CD14-positive monocyte (primary cell): ENCODE measurements around the gene YKT6. TPM values are rescaled to one million over a fixed set of nuclear protein-coding genes. Genes with fewer than 3 reads are reported as not detected.

Source experiments
- DNase-seq, 3 donors: peaks; one replicate each; pipeline ENCODE4 v3.0.0-alpha.2; 2011 to 2022
- H2AFZ ChIP-seq: 2 replicates; pipeline ENCODE4 v1.6.0; 2012; ENCODE audit warnings: mild to moderate bottlenecking, low read depth, low read length, inconsistent platforms; ENCODE audit not compliant: insufficient read depth, poor library complexity, severe bottlenecking
- H3K27ac ChIP-seq, 2 donors: 1 replicate in 1 of 2; 2 replicates in 1 of 2; pipeline ENCODE4 v1.5.1; 2012 to 2013; ENCODE audit warnings: low read length in 2 of 2, control low read depth in 1 of 2, inconsistent platforms in 1 of 2, low read depth in 1 of 2, mild to moderate bottlenecking in 1 of 2
- H3K27me3 ChIP-seq, 2 donors: one replicate each; pipeline versions ENCODE4 v1.6.0 to v1.6.1; 2011 to 2013; ENCODE audit warnings: low read length in 2 of 2; ENCODE audit not compliant: control insufficient read depth in 2 of 2, insufficient read depth in 2 of 2
- H3K36me3 ChIP-seq, 2 donors: replicated peaks in 1 of 2; 1 replicate in 1 of 2; 2 replicates in 1 of 2; pipeline versions ENCODE4 v1.5.1 to v1.6.1; 2012 to 2013; ENCODE audit warnings: low read length in 2 of 2, control low read depth in 1 of 2, inconsistent platforms in 1 of 2, mild to moderate bottlenecking in 1 of 2; ENCODE audit not compliant: insufficient read depth in 2 of 2, control insufficient read depth in 1 of 2
- H3K4me1 ChIP-seq, 2 donors: 1 replicate in 1 of 2; 2 replicates in 1 of 2; pipeline versions ENCODE4 v1.5.1 to v1.6.1; 2012 to 2013; ENCODE audit warnings: low read length in 2 of 2, control low read depth in 1 of 2, inconsistent platforms in 1 of 2, mild to moderate bottlenecking in 1 of 2, moderate library complexity in 1 of 2; ENCODE audit not compliant: insufficient read depth in 2 of 2, control insufficient read depth in 1 of 2
- H3K4me2 ChIP-seq: replicated peaks from 2 replicates; pipeline ENCODE3; 2012; ENCODE audit warnings: low read length, moderate library complexity, mild to moderate bottlenecking; ENCODE audit not compliant: poor library complexity, severe bottlenecking; ENCODE audit errors: extremely low read depth
- H3K4me3 ChIP-seq, 3 experiments: fragments of 200-600 bp in 1 of 3; sonication (generic) in 1 of 3; replicated peaks in 1 of 3; 1 replicate in 2 of 3; 2 replicates in 1 of 3; pipeline ENCODE4 v1.5.1; 2011 to 2013; ENCODE audit warnings: low read length in 3 of 3, mild to moderate bottlenecking in 3 of 3, control low read depth in 2 of 3, low read depth in 2 of 3, inconsistent platforms in 1 of 3, moderate library complexity in 1 of 3
- H3K79me2 ChIP-seq: 2 replicates; pipeline ENCODE4 v1.6.0; 2012; ENCODE audit warnings: mild to moderate bottlenecking, control low read depth, inconsistent platforms, low read length, moderate library complexity; ENCODE audit not compliant: insufficient read depth
- H3K9ac ChIP-seq: 2 replicates; pipeline ENCODE4 v1.6.0; 2017; ENCODE audit warnings: low read length, mild to moderate bottlenecking; ENCODE audit not compliant: insufficient read depth, poor library complexity, severe bottlenecking
- H3K9me3 ChIP-seq, 2 donors: replicated peaks in 1 of 2; 1 replicate in 1 of 2; 2 replicates in 1 of 2; pipeline versions ENCODE4 v1.5.1 to v1.6.1; 2012 to 2013; ENCODE audit warnings: low read length in 2 of 2, control low read depth in 1 of 2; ENCODE audit not compliant: control insufficient read depth in 1 of 2, insufficient read depth in 1 of 2
- H4K20me1 ChIP-seq: 2 replicates; pipeline ENCODE4 v1.6.0; 2012; ENCODE audit warnings: mild to moderate bottlenecking, low read length, control low read depth, moderate library complexity; ENCODE audit not compliant: insufficient read depth
- H3K27ac Mint-ChIP-seq, 7 donors: one replicate each; pipeline ENCODE4 v1.8.0; 2020; ENCODE audit warnings: mild to moderate bottlenecking in 7 of 7, mixed read lengths in 7 of 7, moderate library complexity in 6 of 7, inconsistent platforms in 2 of 7
- H3K27me3 Mint-ChIP-seq, 3 donors: one replicate each; pipeline ENCODE4 v1.8.0; 2021 to 2022; ENCODE audit warnings: low read depth in 3 of 3, mild to moderate bottlenecking in 3 of 3, mixed read lengths in 3 of 3, moderate library complexity in 3 of 3, inconsistent platforms in 1 of 3
- H3K36me3 Mint-ChIP-seq, 2 donors: one replicate each; pipeline ENCODE4 v1.8.0; 2020; ENCODE audit warnings: mixed read lengths in 2 of 2, inconsistent platforms in 1 of 2, mild to moderate bottlenecking in 1 of 2
- H3K4me1 Mint-ChIP-seq: one replicate; pipeline ENCODE4 v1.8.0; 2020; ENCODE audit warnings: mild to moderate bottlenecking, mixed read lengths
- H3K4me3 Mint-ChIP-seq, 2 donors: one replicate each; pipeline ENCODE4 v1.8.0; 2020; ENCODE audit warnings: mild to moderate bottlenecking in 2 of 2, mixed read lengths in 2 of 2, moderate library complexity in 1 of 2
- H3K9me3 Mint-ChIP-seq, 7 donors: one replicate each; pipeline ENCODE4 v1.8.0; 2020 to 2022; ENCODE audit warnings: mixed read lengths in 7 of 7, mild to moderate bottlenecking in 6 of 7, moderate library complexity in 6 of 7, inconsistent platforms in 2 of 7
- WGBS: methylation state at CpG from one replicate; pipeline ENCODE4 v1.1.5; 2013; ENCODE audit warnings: missing lambda C conversion rate; ENCODE audit not compliant: insufficient coverage; 5-methylcytosine and 5-hydroxymethylcytosine counted together
- intact Hi-C, 2 donors: fragments of 100-400 bp; cut with micrococcal nuclease; formaldehyde crosslinking; loops; one replicate each; pipeline versions ENCODE4 v1.15.0 to v1.15.1; 2023
- polyA plus RNA-seq, 3 donors: library from polyadenylated mRNA; depleted of rRNA in 1 of 3; unstranded in 2 of 3; stranded (reverse) in 1 of 3; fragments of 300-500 nt in 2 of 3; fragments of >200 nt in 1 of 3; fragmentation: Illumina TruSeq in 2 of 3; gene quantifications; 1 replicate in 2 of 3; 2 replicates in 1 of 3; pipeline ENCODE4 v1.2.3, GENCODE V29; 2012 to 2021
- TF ChIP-seq, protein P1 (sequence below): fragments of 200-600 bp; IDR thresholded peaks from one replicate; pipeline ENCODE4 v1.8.0; 2022; ENCODE audit warnings: antibody characterized with exemption, mild to moderate bottlenecking

YKT6 gene
- polyA plus RNA-seq, 3 donors, result 26.4 to 45.7 (median 35.2) TPM

DNA sequence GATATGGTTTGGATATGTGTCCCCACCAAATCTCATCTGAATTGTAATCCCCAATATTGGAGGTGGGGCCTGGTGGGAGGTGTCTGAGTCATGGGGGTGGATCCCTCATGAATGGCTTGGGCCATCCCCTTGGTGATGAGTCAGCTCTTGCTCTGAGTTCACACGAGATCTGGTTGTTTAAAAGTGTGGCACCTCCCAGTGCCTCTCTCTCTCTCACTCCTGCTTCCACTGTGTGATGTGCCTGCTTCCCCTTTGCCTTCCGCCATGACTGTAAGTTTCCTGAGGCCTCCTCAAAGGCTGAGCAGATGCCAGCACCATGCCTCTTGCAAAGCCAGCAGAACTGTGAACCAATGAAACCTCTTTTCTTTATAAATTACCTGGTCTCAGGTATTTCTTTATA, 6.7 kb upstream of the YKT6 start:
- peak in 1 of 3 donors; percentile 48 for DNase-seq
- H3K36me3 ChIP-seq, result no peaks in the 10 kb centered on the region
- TF ChIP-seq, protein P1, sequence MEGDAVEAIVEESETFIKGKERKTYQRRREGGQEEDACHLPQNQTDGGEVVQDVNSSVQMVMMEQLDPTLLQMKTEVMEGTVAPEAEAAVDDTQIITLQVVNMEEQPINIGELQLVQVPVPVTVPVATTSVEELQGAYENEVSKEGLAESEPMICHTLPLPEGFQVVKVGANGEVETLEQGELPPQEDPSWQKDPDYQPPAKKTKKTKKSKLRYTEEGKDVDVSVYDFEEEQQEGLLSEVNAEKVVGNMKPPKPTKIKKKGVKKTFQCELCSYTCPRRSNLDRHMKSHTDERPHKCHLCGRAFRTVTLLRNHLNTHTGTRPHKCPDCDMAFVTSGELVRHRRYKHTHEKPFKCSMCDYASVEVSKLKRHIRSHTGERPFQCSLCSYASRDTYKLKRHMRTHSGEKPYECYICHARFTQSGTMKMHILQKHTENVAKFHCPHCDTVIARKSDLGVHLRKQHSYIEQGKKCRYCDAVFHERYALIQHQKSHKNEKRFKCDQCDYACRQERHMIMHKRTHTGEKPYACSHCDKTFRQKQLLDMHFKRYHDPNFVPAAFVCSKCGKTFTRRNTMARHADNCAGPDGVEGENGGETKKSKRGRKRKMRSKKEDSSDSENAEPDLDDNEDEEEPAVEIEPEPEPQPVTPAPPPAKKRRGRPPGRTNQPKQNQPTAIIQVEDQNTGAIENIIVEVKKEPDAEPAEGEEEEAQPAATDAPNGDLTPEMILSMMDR, result no peak
- H3K9ac ChIP-seq, result no peak overlapping the region
- peaks cover 0 to 13% (median 6%) of the 10 kb centered on the region in 7 donors for H3K9me3 Mint-ChIP-seq
- no peaks in the 10 kb centered on the region for H3K36me3 Mint-ChIP-seq
- H3K27me3 Mint-ChIP-seq, result peaks cover 8 to 11% (median 9%) of the 10 kb centered on the region in 3 donors
- no peak overlapping the region for H3K27ac Mint-ChIP-seq
- no peak overlapping the region for H3K27ac ChIP-seq
- H3K4me2 ChIP-seq, result no peak overlapping the region
- no peaks in the 10 kb centered on the region for H4K20me1 ChIP-seq
- H3K4me1 Mint-ChIP-seq, result no peaks in the 10 kb centered on the region
- H3K79me2 ChIP-seq, result no peaks in the 10 kb centered on the region
- no peaks in the 10 kb centered on the region for H3K4me1 ChIP-seq
- H3K9me3 ChIP-seq, result peaks cover 0 to 2% of the 10 kb centered on the region in 2 donors
- H3K4me3 ChIP-seq, result no peak overlapping the region
- WGBS, result 61% methylated on average over 2 of the region's 2 CpGs
- no peaks in the 10 kb centered on the region for H3K27me3 ChIP-seq
- H2AFZ ChIP-seq, result no peak overlapping the region
- intact Hi-C loops, result loop anchor here in 1 of 2 donors (10.0 kb wide), 1 partner anchor 59 kb away; no protein-coding TSS in a partner anchor
- no peak overlapping the region for H3K4me3 Mint-ChIP-seq

DNA sequence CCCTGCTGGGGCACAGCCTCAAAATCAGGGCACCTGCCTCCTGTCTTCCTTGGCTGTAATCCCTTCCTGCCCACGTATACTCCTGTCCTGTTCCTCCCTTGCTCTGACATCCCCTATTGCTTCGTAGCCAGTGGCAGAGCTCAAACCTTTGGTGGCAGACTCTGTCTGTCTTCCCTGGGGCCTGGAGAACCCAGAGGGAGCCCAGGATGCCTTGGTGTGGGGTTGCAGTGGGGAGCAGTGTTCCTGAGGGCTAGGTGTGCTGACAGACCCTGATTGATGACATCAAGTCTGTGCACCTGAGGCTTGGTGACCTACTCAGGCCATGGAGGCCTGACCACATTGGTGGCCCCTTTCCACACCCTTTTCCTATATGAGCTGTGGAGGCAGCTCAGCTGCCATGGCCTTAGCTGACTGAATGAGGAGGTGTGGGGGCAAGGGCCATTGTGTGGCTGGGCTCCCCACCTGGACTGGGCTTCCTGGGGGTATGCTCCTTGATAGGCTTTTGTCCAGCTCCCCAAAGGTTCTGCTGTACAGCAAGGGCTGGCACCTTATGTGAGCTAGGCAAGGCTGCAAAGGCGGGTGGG, 6.1 kb upstream of the YKT6 start:
- WGBS, result 88% methylated on average over 2 of the region's 3 CpGs
- Mint-ChIP-seq H3K4me3 (no peak overlapping the region), H3K4me1 (no peaks in the 10 kb centered on the region), H3K36me3 (no peaks in the 10 kb centered on the region), H3K27ac (peak overlapping the region in 1 of 7 donors; percentile 15), H3K9me3 (peaks cover 0 to 13% (median 6%) of the 10 kb centered on the region in 7 donors), H3K27me3 (peaks cover 8 to 13% (median 9%) of the 10 kb centered on the region in 3 donors)
- Histone ChIP-seq H3K27ac (no peak overlapping the region), H3K36me3 (no peaks in the 10 kb centered on the region), H3K4me3 (no peak overlapping the region), H3K79me2 (no peaks in the 10 kb centered on the region), H2AFZ (no peak overlapping the region), H3K9ac (no peak overlapping the region), H3K9me3 (peaks cover 0 to 2% of the 10 kb centered on the region in 2 donors), H3K4me2 (no peak overlapping the region), H3K27me3 (no peaks in the 10 kb centered on the region), H4K20me1 (no peaks in the 10 kb centered on the region), H3K4me1 (no peaks in the 10 kb centered on the region)
- TF ChIP-seq, protein P1, result no peak
- no peak for DNase-seq
- intact Hi-C loops, result loop anchor here in 1 of 2 donors (10.0 kb wide), 1 partner anchor 60 kb away; no protein-coding TSS in a partner anchor
